A673 (cell line): Measurements from ENCODE around the gene UBE3C.

ENCODE experiments used
- EZH2 ChIP-seq: fragments of 200-600 bp; sonication (generic); IDR thresholded peaks from 2 replicates; pipeline ENCODE4 v1.6.1; 2017; ENCODE audit warnings: borderline replicate concordance, low read depth, mild to moderate bottlenecking, mixed read lengths, antibody characterized with exemption, low read length; ENCODE audit not compliant: poor library complexity, severe bottlenecking
- TF ChIP-seq, protein P1 (sequence below): fragments of 300-800, 200-600 bp; sonication (generic); conservative IDR thresholded peaks from 2 replicates; pipeline ENCODE4 v1.5.1; 2017; ENCODE audit warnings: low read depth, mild to moderate bottlenecking, antibody characterized with exemption, low read length, moderate library complexity, mixed read lengths

DNA sequence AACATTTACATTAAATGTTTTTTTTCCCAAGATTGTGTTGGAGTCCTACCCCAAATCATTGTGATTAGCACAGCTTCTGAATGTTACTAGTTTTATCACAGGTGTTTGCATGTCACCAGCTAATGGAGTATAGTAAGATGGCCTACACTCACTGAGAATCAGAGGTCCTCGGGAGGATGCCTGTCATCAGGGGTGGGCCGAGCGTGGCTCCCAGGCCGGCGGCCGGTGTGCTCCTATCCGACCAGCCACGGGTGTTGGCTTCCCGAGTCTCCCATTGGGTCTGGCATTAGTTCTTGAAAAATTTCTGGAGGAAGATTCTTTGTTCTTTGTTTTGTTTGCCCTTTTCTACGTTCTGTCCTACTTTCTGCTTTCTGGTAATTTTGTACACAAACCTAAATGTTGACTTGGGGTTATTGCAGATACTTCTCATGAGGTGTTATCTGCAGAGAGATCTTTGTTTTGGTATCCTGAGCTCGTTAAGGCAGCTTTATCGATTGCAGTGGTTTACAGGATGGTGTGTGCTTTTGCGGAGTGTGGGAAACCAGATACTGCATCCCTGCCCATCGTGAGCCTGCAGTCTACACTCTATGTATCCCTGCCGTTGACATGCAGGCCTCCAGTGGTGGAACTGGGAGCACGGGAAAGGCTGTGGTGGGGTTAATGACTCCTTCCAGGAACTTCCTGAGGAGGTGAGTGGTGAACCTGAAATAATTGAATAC is 130.8 kb downstream of the UBE3C start:
- TF ChIP-seq EZH2 = no peak
- TF ChIP-seq, protein P1, sequence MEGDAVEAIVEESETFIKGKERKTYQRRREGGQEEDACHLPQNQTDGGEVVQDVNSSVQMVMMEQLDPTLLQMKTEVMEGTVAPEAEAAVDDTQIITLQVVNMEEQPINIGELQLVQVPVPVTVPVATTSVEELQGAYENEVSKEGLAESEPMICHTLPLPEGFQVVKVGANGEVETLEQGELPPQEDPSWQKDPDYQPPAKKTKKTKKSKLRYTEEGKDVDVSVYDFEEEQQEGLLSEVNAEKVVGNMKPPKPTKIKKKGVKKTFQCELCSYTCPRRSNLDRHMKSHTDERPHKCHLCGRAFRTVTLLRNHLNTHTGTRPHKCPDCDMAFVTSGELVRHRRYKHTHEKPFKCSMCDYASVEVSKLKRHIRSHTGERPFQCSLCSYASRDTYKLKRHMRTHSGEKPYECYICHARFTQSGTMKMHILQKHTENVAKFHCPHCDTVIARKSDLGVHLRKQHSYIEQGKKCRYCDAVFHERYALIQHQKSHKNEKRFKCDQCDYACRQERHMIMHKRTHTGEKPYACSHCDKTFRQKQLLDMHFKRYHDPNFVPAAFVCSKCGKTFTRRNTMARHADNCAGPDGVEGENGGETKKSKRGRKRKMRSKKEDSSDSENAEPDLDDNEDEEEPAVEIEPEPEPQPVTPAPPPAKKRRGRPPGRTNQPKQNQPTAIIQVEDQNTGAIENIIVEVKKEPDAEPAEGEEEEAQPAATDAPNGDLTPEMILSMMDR = no peak
